VCaP (cell line): ENCODE data around the gene APOA1.
A peak's percentile ranks its signal among the peaks of the same experiment; 100 is the strongest.
"Not testable (repeated sequence)": the region's sequence is repeated elsewhere in the genome, so short reads cannot be mapped to it uniquely, and the experiment has no call there.

ENCODE experiments used
- H3K27ac ChIP-seq: fragments of 450-650 bp; 2 replicates; pipeline ENCODE4 v1.5.1; 2017
- TF ChIP-seq, protein P1 (sequence below): fragments of 450-650 bp; conservative IDR thresholded peaks from 2 replicates; pipeline ENCODE4 v1.5.1; 2017; ENCODE audit warnings: mild to moderate bottlenecking, moderate library complexity

The APOA1 gene

DNA sequence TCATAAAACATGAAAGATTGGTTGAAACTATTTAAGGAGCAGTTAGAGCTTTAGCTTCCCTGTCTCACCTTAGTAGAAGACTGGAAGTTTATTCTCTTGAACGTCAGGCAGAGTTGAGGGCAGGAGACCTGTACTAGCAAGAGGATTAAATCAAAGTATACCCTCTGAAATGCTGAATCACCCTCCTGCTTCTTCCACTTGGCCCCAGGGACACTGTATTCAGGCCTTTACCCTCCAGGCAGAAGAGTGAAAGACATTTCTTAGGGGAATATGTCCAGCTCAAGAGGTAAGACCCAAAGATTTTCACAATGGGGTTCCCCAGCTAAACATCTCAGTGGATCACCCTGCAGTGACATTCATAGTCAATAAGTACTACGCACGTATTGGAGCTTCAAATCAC, 26.2 kb downstream of the APOA1 start:
- no peak overlapping the region for H3K27ac ChIP-seq
- TF ChIP-seq, protein P1, sequence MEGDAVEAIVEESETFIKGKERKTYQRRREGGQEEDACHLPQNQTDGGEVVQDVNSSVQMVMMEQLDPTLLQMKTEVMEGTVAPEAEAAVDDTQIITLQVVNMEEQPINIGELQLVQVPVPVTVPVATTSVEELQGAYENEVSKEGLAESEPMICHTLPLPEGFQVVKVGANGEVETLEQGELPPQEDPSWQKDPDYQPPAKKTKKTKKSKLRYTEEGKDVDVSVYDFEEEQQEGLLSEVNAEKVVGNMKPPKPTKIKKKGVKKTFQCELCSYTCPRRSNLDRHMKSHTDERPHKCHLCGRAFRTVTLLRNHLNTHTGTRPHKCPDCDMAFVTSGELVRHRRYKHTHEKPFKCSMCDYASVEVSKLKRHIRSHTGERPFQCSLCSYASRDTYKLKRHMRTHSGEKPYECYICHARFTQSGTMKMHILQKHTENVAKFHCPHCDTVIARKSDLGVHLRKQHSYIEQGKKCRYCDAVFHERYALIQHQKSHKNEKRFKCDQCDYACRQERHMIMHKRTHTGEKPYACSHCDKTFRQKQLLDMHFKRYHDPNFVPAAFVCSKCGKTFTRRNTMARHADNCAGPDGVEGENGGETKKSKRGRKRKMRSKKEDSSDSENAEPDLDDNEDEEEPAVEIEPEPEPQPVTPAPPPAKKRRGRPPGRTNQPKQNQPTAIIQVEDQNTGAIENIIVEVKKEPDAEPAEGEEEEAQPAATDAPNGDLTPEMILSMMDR: no peak

DNA sequence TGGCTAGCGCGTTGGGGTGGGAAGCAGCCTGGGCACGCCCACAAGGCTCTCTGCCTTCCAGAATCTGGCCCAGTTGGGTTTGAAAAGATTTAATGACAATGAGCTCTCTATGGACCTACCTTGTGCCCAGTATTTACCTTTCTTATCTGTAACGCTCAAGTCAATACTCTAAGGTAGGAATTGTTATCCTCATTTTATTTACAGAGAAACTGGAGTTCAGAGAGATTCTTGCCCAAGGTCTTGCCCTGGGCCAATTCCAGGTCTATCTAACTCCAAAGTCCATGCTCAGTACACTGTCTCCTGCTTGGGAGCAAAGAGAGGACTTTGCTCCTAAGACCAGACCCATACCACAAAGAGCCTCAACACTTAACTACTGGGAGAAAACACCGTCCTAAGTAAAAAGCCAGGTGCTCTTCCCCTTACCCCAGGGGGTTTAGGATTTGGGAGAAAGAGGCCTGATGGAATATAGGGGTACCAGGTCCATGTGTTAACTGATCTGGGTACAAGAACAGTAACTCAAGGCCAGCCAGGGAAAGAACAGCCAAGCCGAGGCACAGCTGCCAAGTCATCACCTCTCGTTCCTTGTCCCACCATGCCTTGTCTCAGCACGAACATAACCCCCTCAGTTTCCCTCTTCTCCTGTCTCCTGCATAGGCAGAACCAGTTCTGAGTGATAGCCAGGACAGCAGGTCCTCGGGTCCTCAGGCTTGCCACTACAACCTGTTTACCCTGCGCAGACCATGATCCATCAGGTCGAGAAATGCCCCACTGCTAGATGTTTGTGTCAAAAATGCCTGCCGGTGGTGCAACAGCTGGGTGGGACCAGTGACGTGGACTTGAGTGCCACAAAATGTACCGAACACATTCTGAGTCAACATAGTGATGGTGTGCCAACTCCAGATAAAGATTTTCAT, 28.9 kb downstream of the APOA1 start:
- TF ChIP-seq, protein P1: no peak
- peak overlapping the region; percentile 74 for H3K27ac ChIP-seq

GRCh38 chr11:116807601-116808261, 29.7 kb downstream of the APOA1 start:
- TF ChIP-seq, protein P1: no peak
- H3K27ac ChIP-seq: peak overlapping the region; percentile 74

- TF ChIP-seq, protein P1: no peak
- H3K27ac ChIP-seq: no peak overlapping the region
Observed at GRCh38 chr11:116804001-116804400, 33.4 kb downstream of the APOA1 start.

GRCh38 chr11:116801662-116802061, 35.8 kb downstream of the APOA1 start:
- not testable (repeated sequence) for H3K27ac ChIP-seq

GRCh38 chr11:116800610-116801009, 36.8 kb downstream of the APOA1 start:
- TF ChIP-seq, protein P1: no peak
- H3K27ac ChIP-seq: no peak overlapping the region

DNA sequence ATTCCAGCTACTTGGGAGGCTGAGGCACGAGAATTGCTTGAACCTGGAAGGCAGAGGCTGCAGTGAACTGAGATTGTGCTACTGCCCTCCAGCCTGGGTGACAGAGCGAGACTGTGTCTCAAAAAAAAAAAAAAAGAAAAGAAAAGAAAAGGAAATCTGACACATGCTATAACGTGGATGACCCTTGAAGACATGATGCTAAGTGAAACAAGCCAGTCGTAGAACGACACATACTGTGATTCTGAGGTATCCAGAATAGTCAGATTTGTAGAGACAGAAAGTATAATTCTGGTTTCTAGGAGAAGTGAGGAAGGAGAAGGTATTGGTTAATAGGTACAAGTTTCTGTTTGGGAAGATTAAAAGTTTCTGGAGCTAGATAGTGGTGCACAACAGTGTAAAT, 39.1 kb downstream of the APOA1 start:
- no peak overlapping the region for H3K27ac ChIP-seq
- TF ChIP-seq, protein P1: no peak

- TF ChIP-seq, protein P1: no peak
- H3K27ac ChIP-seq: no peak overlapping the region
Observed at GRCh38 chr11:116797816-116798215, 39.6 kb downstream of the APOA1 start.
